PFSK-1 (cell line): ENCODE results near the gene LTBP1.

Experiments
- FOXP2 ChIP-seq: optimal IDR thresholded peaks from 2 replicates; pipeline ENCODE3; 2011; ENCODE audit warnings: borderline replicate concordance, control low read depth, inconsistent platforms; ENCODE audit not compliant: insufficient read depth; ENCODE audit errors: extremely low read length, extremely low read depth
- POLR2AphosphoS5 ChIP-seq: IDR thresholded peaks from 2 replicates; pipeline ENCODE4 v1.6.1; 2012; ENCODE audit warnings: low read depth, mild to moderate bottlenecking, control low read depth, low read length, moderate library complexity
- REST ChIP-seq, 2 experiments: IDR thresholded peaks; 2 replicates each; pipeline versions ENCODE4 v1.6.1 to v1.8.0; 2011 to 2012; ENCODE audit warnings: low read depth in 2 of 2, low read length in 2 of 2, control low read depth in 1 of 2, inconsistent platforms in 1 of 2, mild to moderate bottlenecking in 1 of 2, moderate library complexity in 1 of 2; ENCODE audit not compliant: insufficient read depth in 1 of 2
- SIN3A ChIP-seq: IDR thresholded peaks from 2 replicates; pipeline ENCODE4 v1.6.1; 2012; ENCODE audit warnings: mild to moderate bottlenecking, low read length, moderate library complexity, borderline replicate concordance; ENCODE audit not compliant: insufficient read depth
- TAF1 ChIP-seq: IDR thresholded peaks from 2 replicates; pipeline ENCODE4 v1.6.1; 2012; ENCODE audit warnings: low read length, control low read depth, borderline replicate concordance; ENCODE audit not compliant: insufficient read depth

GRCh38 chr2:33226546-33226945, 279.8 kb downstream of the LTBP1 start:
- TF ChIP-seq POLR2AphosphoS5 (no peak), SIN3A (no peak), REST (IDR thresholded peaks at IDR 0.05; ENCODE audit: insufficient read depth in 1 of 2, low read depth in 2 of 2, low read length in 2 of 2) (no peak), TAF1 (no peak), FOXP2 (no peak)
